GM19043 (cell line): ENCODE measurements around the gene USP8.
"Not testable (repeated sequence)": the region's sequence is repeated elsewhere in the genome, so short reads cannot be mapped to it uniquely, and the experiment has no call there.

ENCODE experiments used
- ATAC-seq: cut with Tn5 transposase; IDR thresholded peaks from one replicate; pipeline ENCODE4 v1.9.1; 2021; ENCODE audit warnings: low read depth; ENCODE audit not compliant: unreplicated experiment

Gene USP8

GRCh38 chr15:50424066-50424890, at the start of gene USP8:
USP8 (plus strand) TSS chr15:50424405; CDS start chr15:50439074, 14,669 bp downstream.
- peak; percentile 94 for ATAC-seq

- ATAC-seq: peak; percentile 98
These were observed 46.1 kb upstream of the USP8 start for GRCh38 chr15:50377867-50378751.

GRCh38 chr15:50378776-50379175, 45.4 kb upstream of the USP8 start:
- ATAC-seq: no peak

- ATAC-seq: not testable (repeated sequence)
These were observed 44.8 kb upstream of the USP8 start for GRCh38 chr15:50379413-50379812.

- no peak for ATAC-seq
These were observed 44.1 kb upstream of the USP8 start for GRCh38 chr15:50380089-50380488.

GRCh38 chr15:50381438-50381837, 42.8 kb upstream of the USP8 start:
- ATAC-seq: no peak

GRCh38 chr15:50382408-50382807, 41.8 kb upstream of the USP8 start:
- ATAC-seq: not testable (repeated sequence)

GRCh38 chr15:50390554-50391264, 33.5 kb upstream of the USP8 start:
- ATAC-seq: no peak

- not testable (repeated sequence) for ATAC-seq
These were observed 32.6 kb upstream of the USP8 start for GRCh38 chr15:50391561-50391960.

GRCh38 chr15:50411870-50412269, 12.3 kb upstream of the USP8 start:
- ATAC-seq: no peak

- no peak for ATAC-seq
These were observed 9.6 kb upstream of the USP8 start for GRCh38 chr15:50414624-50415023.

GRCh38 chr15:50415752-50416404, 8.3 kb upstream of the USP8 start:
- no peak for ATAC-seq

GRCh38 chr15:50416890-50417289, 7.3 kb upstream of the USP8 start:
- no peak for ATAC-seq

- ATAC-seq: no peak
These were observed 6.1 kb upstream of the USP8 start for GRCh38 chr15:50418041-50418583.

GRCh38 chr15:50425219-50425618, 1.0 kb downstream of the USP8 start:
- no peak for ATAC-seq

- not testable (repeated sequence) for ATAC-seq
These were observed 1.6 kb downstream of the USP8 start for GRCh38 chr15:50425678-50426246.

- ATAC-seq: no peak
These were observed 2.2 kb downstream of the USP8 start for GRCh38 chr15:50426428-50426827.

- ATAC-seq: no peak
These were observed 7.0 kb downstream of the USP8 start for GRCh38 chr15:50431204-50431603.

GRCh38 chr15:50432230-50432629, 8.0 kb downstream of the USP8 start:
- ATAC-seq: no peak

GRCh38 chr15:50435772-50436171, 11.6 kb downstream of the USP8 start:
- no peak for ATAC-seq
